Calu3 (cell line): Measurements from ENCODE around the gene TBC1D17. TPM values are rescaled to one million over a fixed set of nuclear protein-coding genes. Genes with fewer than 3 reads are reported as not detected.

Experiments
- BruUV-seq: library from RNA; stranded (reverse); fragments of 400-500 nt; replicated peaks from 2 replicates; lab custom pipeline; 2021; lab: Mats Ljungman, UMichigan
- CTCF ChIA-PET: fragments of 300-600 bp; sonication (Branson Sonifier 250); formaldehyde crosslinking; loops from one replicate; lab custom pipeline; 2022; ENCODE audit warnings: antibody characterized with exemption; lab: Charles Lee
- DNase-seq: peaks from one replicate; pipeline ENCODE4 v3.0.0; 2022
- H3K27ac Mint-ChIP-seq: one replicate; pipeline ENCODE4 v1.8.0; 2022; ENCODE audit warnings: mixed read lengths; ENCODE audit not compliant: unreplicated experiment
- H3K27me3 Mint-ChIP-seq: one replicate; pipeline ENCODE4 v1.8.0; 2022; ENCODE audit warnings: mixed read lengths; ENCODE audit not compliant: unreplicated experiment
- H3K36me3 Mint-ChIP-seq: one replicate; pipeline ENCODE4 v1.8.0; 2022; ENCODE audit warnings: mild to moderate bottlenecking, moderate library complexity, mixed read lengths; ENCODE audit not compliant: insufficient read depth, unreplicated experiment
- H3K4me1 Mint-ChIP-seq: one replicate; pipeline ENCODE4 v1.8.0; 2022; ENCODE audit warnings: mild to moderate bottlenecking, low read depth, mixed read lengths; ENCODE audit not compliant: unreplicated experiment
- H3K4me3 Mint-ChIP-seq: one replicate; pipeline ENCODE4 v1.8.0; 2022; ENCODE audit warnings: mild to moderate bottlenecking, low read depth, moderate library complexity, mixed read lengths; ENCODE audit not compliant: unreplicated experiment
- H3K9me3 Mint-ChIP-seq: one replicate; pipeline ENCODE4 v1.8.0; 2022; ENCODE audit warnings: low read depth, mixed read lengths; ENCODE audit not compliant: unreplicated experiment
- intact Hi-C: fragments of 100-400 bp; cut with micrococcal nuclease; formaldehyde crosslinking; loops from one replicate; pipeline ENCODE4 v1.10.0; 2022; ENCODE audit not compliant: unreplicated experiment
- total RNA-seq: library from RNA; stranded (reverse); gene quantifications from 2 replicates; pipeline ENCODE4 v1.2.3, GENCODE V29; 2022
- TF ChIP-seq, protein P1 (sequence below): fragments of 200-600 bp; IDR thresholded peaks from one replicate; pipeline ENCODE4 v1.8.0; 2022; ENCODE audit warnings: antibody characterized with exemption; ENCODE audit not compliant: unreplicated experiment

Gene TBC1D17
- total RNA-seq, 1 experiment from 2014 or later = 56.9 TPM

DNA sequence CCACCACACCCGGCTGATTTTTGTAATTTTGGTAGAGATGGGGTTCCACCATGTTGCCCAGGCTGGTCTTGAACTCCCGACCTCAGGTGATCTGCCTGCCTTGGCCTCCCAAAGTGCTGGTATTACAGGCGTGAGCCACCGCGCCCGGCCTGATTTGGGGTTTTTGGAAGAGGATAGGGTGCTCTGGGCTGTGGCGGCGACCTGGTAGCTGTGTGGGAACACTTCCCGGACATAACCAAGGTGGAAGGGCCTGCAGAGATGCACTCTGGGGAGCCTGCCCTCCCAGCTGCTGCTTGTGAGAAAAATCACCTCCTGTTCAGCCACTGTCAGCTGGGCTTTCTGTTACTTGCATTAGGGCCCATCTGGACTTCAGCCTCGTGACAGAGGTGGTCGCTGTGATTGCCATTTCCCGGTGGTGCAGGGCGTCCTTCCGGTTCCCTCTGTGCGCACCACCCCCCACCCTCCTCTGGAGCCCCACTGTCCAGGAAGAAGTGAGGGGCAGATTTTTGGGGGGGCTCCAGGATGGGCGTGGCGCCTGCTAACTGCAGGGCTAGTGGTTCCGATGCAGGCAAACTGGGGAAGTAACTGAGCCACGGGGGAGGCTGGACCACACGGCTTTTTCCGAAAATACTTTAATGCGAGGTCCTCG is 11.7 kb downstream of the TBC1D17 start:
- Mint-ChIP-seq H3K4me1 (no peaks in the 10 kb centered on the region), H3K27me3 (peaks cover 17% of the 10 kb centered on the region), H3K4me3 (no peak overlapping the region), H3K36me3 (peaks cover 23% of the 10 kb centered on the region), H3K9me3 (no peaks in the 10 kb centered on the region), H3K27ac (peak overlapping the region; percentile 65)
- CTCF ChIA-PET = no interaction called here
- intact Hi-C loops = no loop called here
- DNase-seq = no peak
- BruUV-seq = no TSS peak
- TF ChIP-seq, protein P1, sequence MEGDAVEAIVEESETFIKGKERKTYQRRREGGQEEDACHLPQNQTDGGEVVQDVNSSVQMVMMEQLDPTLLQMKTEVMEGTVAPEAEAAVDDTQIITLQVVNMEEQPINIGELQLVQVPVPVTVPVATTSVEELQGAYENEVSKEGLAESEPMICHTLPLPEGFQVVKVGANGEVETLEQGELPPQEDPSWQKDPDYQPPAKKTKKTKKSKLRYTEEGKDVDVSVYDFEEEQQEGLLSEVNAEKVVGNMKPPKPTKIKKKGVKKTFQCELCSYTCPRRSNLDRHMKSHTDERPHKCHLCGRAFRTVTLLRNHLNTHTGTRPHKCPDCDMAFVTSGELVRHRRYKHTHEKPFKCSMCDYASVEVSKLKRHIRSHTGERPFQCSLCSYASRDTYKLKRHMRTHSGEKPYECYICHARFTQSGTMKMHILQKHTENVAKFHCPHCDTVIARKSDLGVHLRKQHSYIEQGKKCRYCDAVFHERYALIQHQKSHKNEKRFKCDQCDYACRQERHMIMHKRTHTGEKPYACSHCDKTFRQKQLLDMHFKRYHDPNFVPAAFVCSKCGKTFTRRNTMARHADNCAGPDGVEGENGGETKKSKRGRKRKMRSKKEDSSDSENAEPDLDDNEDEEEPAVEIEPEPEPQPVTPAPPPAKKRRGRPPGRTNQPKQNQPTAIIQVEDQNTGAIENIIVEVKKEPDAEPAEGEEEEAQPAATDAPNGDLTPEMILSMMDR = no peak

DNA sequence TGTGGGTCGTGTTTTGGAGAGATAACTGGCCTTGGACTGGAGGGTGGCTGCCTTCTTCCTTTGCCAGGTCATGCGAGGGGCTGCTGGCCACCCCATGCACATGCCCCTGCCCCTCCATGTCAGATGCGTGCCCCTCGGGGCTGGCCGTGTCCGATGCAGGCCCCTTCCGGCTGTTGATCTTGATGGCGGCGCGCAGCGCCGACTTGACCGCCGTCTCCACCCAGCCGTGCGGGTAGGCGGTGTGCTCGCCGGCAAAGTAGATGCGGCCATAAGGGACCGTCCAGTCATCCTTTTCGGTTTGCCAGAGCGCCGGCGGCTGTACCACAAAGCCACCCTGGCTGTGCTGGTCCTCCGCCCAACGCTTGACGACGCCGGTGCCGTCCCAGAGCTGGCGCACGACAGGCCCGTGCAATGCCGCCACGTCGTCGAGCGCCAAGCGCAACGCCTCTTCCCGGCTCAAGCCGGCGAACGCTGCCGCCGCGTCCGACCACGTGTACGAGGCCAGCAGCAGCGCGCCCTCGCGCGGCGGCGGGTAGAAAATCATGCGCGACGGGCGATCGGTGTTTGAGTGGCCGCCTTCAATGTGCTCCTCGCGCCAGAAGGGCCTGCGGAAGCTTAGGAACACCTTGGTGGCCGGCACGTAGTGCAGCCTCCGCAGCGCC is 12.3 kb downstream of the TBC1D17 start:
- peaks cover 27% of the 10 kb centered on the region for H3K36me3 Mint-ChIP-seq
- intact Hi-C loops = no loop called here
- no peak for DNase-seq
- no peaks in the 10 kb centered on the region for H3K4me1 Mint-ChIP-seq
- H3K27ac Mint-ChIP-seq = no peak overlapping the region
- no peaks in the 10 kb centered on the region for H3K9me3 Mint-ChIP-seq
- peaks cover 17% of the 10 kb centered on the region for H3K27me3 Mint-ChIP-seq
- CTCF ChIA-PET = interaction anchor here (0.7 kb wide), 1 partner anchor 1732 kb away, joined by 10 read pairs; no protein-coding TSS in a partner anchor
- H3K4me3 Mint-ChIP-seq = no peak overlapping the region
- no TSS peak for BruUV-seq
- TF ChIP-seq, protein P1 = no peak

DNA sequence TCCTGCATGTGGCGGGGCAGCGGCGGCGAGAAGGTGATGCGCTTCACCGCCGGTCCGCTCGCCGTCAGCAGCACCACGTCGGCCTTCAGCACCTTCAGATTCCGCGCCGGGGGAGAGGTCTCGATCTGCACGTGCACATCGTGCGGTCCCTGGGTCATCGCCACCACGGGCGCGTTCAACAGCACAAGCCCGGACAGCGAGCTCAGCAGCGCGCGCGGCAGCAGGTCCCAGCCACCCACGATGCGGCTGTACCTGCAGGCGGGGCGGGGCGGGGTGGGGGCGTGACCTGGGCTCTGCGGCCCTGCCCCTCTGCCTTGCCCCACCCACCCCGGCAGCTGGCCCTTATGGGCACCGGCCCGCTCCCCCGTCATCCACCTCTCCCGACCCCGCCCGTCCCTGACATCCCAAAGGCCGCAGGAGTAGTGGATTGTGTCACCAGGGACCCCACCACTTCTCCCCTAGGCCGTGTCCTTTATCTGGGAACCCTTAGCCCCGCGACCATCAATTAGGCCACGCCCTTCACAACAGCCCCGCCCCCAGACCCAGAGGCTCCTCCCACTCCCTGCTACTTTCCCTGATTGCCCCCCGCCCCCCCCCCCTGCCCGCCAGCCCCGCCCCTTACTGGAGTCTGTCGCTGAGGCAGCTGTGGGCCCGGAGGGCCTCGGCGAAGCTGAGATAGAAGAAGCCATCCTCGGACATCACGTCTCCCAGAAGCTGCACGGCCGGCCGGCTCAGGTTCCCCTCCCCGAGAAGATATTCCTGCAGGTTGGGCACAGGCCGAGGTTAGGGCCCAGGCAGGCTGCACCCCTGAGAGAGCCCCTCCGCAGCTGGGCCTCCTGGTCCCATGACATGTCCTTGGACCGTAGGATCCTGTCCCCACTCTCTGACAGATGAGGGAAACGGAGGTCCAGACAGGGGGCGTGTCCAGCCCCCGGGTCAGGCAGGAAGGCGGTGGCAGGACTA is 13.1 kb downstream of the TBC1D17 start:
- H3K36me3 Mint-ChIP-seq = peaks cover 27% of the 10 kb centered on the region
- intact Hi-C loops = no loop called here
- H3K27ac Mint-ChIP-seq = peak overlapping the region; percentile 19
- DNase-seq = no peak
- no peak overlapping the region for H3K4me3 Mint-ChIP-seq
- CTCF ChIA-PET = interaction anchor here (0.7 kb wide), 1 partner anchor 1733 kb away, joined by 10 read pairs; no protein-coding TSS in a partner anchor
- H3K9me3 Mint-ChIP-seq = no peaks in the 10 kb centered on the region
- TF ChIP-seq, protein P1 = no peak
- BruUV-seq = no TSS peak
- no peaks in the 10 kb centered on the region for H3K4me1 Mint-ChIP-seq
- peaks cover 17% of the 10 kb centered on the region for H3K27me3 Mint-ChIP-seq

DNA sequence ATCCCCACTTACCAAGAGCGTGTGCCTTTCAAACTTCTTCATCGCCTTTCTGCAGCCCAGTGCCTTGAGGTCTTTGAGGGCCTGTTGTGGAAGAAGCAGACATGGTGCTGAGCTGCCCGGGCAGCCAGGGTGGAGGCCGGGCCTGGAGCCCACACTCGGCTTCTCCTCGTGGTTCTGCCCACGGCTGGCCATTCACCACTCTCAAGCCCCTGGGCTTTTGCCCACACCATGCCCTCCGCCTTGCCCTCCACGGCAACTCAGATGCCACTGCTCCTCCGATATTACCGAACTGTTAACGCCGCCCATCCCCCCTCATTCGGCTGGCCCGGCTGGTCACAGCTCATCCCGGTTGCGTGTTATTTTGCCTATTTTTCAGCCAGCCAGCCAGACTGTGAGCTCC is 13.9 kb downstream of the TBC1D17 start:
- TF ChIP-seq, protein P1 = no peak
- Mint-ChIP-seq H3K27me3 (peaks cover 17% of the 10 kb centered on the region), H3K9me3 (no peaks in the 10 kb centered on the region), H3K36me3 (peaks cover 27% of the 10 kb centered on the region), H3K4me1 (peaks cover 5% of the 10 kb centered on the region), H3K27ac (peak overlapping the region; percentile 19), H3K4me3 (no peak overlapping the region)
- CTCF ChIA-PET = no interaction called here
- intact Hi-C loops = no loop called here
- DNase-seq = no peak
- BruUV-seq = no TSS peak
